HepG2 (cell line): ENCODE results near the gene ATP5PB. TPM values are rescaled to one million over a fixed set of nuclear protein-coding genes. Genes with fewer than 3 reads are reported as not detected.

Experiments
- ASH2L ChIP-seq: fragments of 300-600, 200-600 bp; sonication (generic); IDR thresholded peaks from 2 replicates; pipeline ENCODE4 v1.7.0; 2017; ENCODE audit warnings: low read depth, mild to moderate bottlenecking, moderate library complexity, mixed read lengths, low read length; ENCODE audit not compliant: insufficient read length
- HES4 ChIP-seq: sonication (generic); formaldehyde crosslinking; IDR thresholded peaks from 2 replicates; pipeline ENCODE4 v1.9.0; 2021; ENCODE audit warnings: mild to moderate bottlenecking, missing genetic modification reagents, borderline replicate concordance
- NONO ChIP-seq, 2 experiments: fragments of 450-650 bp in 1 of 2; sonication (generic) in 1 of 2; formaldehyde crosslinking in 1 of 2; IDR thresholded peaks in 1 of 2; conservative IDR thresholded peaks in 1 of 2; 2 replicates each; pipeline versions ENCODE4 v1.6.1 to v1.8.0; 2017 to 2022; ENCODE audit warnings: mild to moderate bottlenecking in 1 of 2, missing genetic modification reagents in 1 of 2, moderate library complexity in 1 of 2
- RBM39 ChIP-seq: fragments of 200-400 bp; formaldehyde crosslinking; IDR thresholded peaks from one replicate; pipeline ENCODE4 v1.6.1; 2018; ENCODE audit warnings: antibody characterized with exemption, mild to moderate bottlenecking, low read depth, low read length; ENCODE audit not compliant: poor library complexity, severe bottlenecking
- RXRA ChIP-seq: sonication (generic); formaldehyde crosslinking; IDR thresholded peaks from 2 replicates; pipeline ENCODE4 v1.5.1; 2020; ENCODE audit warnings: missing genetic modification reagents
- SIN3A ChIP-seq: IDR thresholded peaks from 2 replicates; pipeline ENCODE4 v1.6.1; 2011; ENCODE audit warnings: low read depth, mild to moderate bottlenecking, control low read depth, low read length, borderline replicate concordance
- SIX1 ChIP-seq: sonication (generic); formaldehyde crosslinking; IDR thresholded peaks from 2 replicates; pipeline ENCODE4 v1.4.0; 2020; ENCODE audit warnings: missing genetic modification reagents, borderline replicate concordance
- SMAD1 ChIP-seq: sonication (generic); formaldehyde crosslinking; IDR thresholded peaks from 2 replicates; pipeline ENCODE4 v1.4.0; 2020; ENCODE audit warnings: missing genetic modification reagents, low read depth, mild to moderate bottlenecking, borderline replicate concordance
- ZNF160 ChIP-seq: sonication (generic); formaldehyde crosslinking; IDR thresholded peaks from 2 replicates; pipeline ENCODE4 v1.8.0; 2022; ENCODE audit warnings: mild to moderate bottlenecking, inconsistent platforms, missing genetic modification reagents
- ZNF263 ChIP-seq: sonication (generic); formaldehyde crosslinking; IDR thresholded peaks from 2 replicates; pipeline ENCODE4 v1.4.0; 2020; ENCODE audit warnings: missing genetic modification reagents
- ZNF580 ChIP-seq: IDR thresholded peaks from 2 replicates; pipeline ENCODE4 v1.6.1; 2016; ENCODE audit warnings: low read depth, borderline replicate concordance
- polyA plus RNA-seq, 8 experiments: library from polyadenylated mRNA; depleted of rRNA in 3 of 8; stranded (reverse) in 7 of 8; unstranded in 1 of 8; fragments of >200 nt; fragmentation: Illumina TruSeq in 4 of 8; extraction: Trizol in 4 of 8; gene quantifications; 2 replicates each; pipeline versions ENCODE4 v1.2.1 to v1.2.3, GENCODE V29; 2011 to 2016; ENCODE audit warnings: low read depth in 4 of 8, missing spikeins in 1 of 8, mixed read lengths in 1 of 8; ENCODE audit not compliant: insufficient read depth in 1 of 8
- total RNA-seq, 5 experiments: library from RNA; depleted of rRNA; stranded (reverse); fragments of >200 nt; fragmentation: Illumina TruSeq; extraction: Trizol; gene quantifications; 2 replicates each; pipeline ENCODE4 v1.2.3, GENCODE V29; 2016; ENCODE audit warnings: low read depth in 1 of 5
- TF ChIP-seq, protein P1 (sequence below): sonication (generic); formaldehyde crosslinking; IDR thresholded peaks from 2 replicates; pipeline ENCODE4 v1.9.0; 2022; ENCODE audit warnings: low read depth, missing genetic modification reagents
- TF ChIP-seq, protein P2 (sequence below): sonication (generic); formaldehyde crosslinking; IDR thresholded peaks from 2 replicates; pipeline ENCODE4 v1.4.0; 2020; ENCODE audit warnings: missing genetic modification reagents, borderline replicate concordance
- TF ChIP-seq, protein P3 (sequence below): sonication (generic); formaldehyde crosslinking; IDR thresholded peaks from 2 replicates; pipeline ENCODE4 v1.5.0; 2020; ENCODE audit warnings: missing genetic modification reagents, mild to moderate bottlenecking, borderline replicate concordance
- TF ChIP-seq, protein P4 (sequence below): sonication (generic); formaldehyde crosslinking; IDR thresholded peaks from 2 replicates; pipeline ENCODE4 v1.8.0; 2022; ENCODE audit warnings: missing genetic modification reagents, mild to moderate bottlenecking, moderate library complexity, borderline replicate concordance
- TF ChIP-seq, protein P5 (sequence below): fragments of 450-650 bp; IDR thresholded peaks from 2 replicates; pipeline ENCODE4 v1.6.1; 2017

The ATP5PB gene
- total and polyA plus RNA-seq, 2 of the 13 experiments (the other 11 are each of a cell fraction or from before 2014, with no cell fraction given), result 297 to 541 TPM

DNA sequence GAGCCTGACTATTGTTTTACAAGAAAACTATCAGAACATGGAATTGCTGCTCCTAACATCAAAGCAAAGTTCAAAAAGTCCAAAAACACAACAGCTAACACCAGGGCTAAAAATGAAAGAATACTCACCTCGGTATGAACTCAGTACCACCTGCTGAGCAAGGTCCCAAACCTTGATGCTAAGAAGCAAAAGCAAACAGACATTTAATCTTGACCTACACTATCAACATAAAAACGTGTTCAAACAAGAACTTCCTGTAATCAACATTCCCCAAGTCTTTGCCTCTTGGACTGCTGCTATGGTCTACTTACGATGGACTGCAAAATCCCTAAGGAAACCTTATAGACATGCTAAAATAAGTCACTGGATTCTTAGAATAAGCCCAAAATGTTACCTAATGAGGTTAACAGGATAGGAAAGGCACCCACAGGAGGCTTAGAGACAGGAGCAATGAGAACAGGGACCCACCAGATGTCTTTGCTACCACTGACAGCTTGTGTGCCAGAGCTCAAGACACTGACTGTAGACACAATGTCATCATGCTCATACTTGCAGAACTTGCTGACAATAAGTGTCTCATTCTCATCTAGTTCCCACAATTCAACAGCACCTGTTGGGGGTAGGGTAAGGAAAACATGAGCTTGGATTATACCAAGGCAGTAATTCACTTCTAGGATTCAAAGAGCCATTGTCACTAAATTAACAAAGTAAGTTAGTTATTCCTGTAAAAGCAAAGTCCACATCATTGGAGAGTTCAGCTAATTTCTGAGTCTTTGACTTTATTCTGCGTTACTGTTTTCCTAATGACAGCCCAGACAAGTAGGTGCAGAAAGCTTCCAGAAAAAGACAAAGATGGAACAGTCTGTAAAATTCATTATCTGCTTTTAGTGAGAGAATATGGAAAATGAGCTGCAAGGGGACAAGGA, 2.0 kb upstream of the ATP5PB start (continued):
- TF ChIP-seq, protein P1, sequence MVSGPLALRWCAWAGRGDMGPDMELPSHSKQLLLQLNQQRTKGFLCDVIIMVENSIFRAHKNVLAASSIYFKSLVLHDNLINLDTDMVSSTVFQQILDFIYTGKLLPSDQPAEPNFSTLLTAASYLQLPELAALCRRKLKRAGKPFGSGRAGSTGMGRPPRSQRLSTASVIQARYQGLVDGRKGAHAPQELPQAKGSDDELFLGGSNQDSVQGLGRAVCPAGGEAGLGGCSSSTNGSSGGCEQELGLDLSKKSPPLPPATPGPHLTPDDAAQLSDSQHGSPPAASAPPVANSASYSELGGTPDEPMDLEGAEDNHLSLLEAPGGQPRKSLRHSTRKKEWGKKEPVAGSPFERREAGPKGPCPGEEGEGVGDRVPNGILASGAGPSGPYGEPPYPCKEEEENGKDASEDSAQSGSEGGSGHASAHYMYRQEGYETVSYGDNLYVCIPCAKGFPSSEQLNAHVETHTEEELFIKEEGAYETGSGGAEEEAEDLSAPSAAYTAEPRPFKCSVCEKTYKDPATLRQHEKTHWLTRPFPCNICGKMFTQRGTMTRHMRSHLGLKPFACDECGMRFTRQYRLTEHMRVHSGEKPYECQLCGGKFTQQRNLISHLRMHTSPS (CRISPR knock-in tag), result no peak
- TF ChIP-seq HES4 (no peak), SMAD1 (CRISPR knock-in tag) (no peak), ZNF580 (CRISPR knock-in tag) (no peak), RXRA (CRISPR knock-in tag) (peak; percentile 34; the same call in 1 of the 2 replicates), SIX1 (no peak), RBM39 (no peak), SIN3A (no peak), ZNF263 (CRISPR knock-in tag) (no peak), ZNF160 (CRISPR knock-in tag) (no peak), ASH2L (no peak), NONO (IDR thresholded peaks at IDR 0.05) (no peak), NONO (CRISPR knock-in tag; conservative IDR thresholded peaks at IDR 0.05) (no peak)
- TF ChIP-seq, protein P2, sequence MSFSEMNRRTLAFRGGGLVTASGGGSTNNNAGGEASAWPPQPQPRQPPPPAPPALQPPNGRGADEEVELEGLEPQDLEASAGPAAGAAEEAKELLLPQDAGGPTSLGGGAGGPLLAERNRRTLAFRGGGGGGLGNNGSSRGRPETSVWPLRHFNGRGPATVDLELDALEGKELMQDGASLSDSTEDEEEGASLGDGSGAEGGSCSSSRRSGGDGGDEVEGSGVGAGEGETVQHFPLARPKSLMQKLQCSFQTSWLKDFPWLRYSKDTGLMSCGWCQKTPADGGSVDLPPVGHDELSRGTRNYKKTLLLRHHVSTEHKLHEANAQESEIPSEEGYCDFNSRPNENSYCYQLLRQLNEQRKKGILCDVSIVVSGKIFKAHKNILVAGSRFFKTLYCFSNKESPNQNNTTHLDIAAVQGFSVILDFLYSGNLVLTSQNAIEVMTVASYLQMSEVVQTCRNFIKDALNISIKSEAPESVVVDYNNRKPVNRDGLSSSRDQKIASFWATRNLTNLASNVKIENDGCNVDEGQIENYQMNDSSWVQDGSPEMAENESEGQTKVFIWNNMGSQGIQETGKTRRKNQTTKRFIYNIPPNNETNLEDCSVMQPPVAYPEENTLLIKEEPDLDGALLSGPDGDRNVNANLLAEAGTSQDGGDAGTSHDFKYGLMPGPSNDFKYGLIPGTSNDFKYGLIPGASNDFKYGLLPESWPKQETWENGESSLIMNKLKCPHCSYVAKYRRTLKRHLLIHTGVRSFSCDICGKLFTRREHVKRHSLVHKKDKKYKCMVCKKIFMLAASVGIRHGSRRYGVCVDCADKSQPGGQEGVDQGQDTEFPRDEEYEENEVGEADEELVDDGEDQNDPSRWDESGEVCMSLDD (CRISPR knock-in tag), result no peak
- TF ChIP-seq, protein P3, sequence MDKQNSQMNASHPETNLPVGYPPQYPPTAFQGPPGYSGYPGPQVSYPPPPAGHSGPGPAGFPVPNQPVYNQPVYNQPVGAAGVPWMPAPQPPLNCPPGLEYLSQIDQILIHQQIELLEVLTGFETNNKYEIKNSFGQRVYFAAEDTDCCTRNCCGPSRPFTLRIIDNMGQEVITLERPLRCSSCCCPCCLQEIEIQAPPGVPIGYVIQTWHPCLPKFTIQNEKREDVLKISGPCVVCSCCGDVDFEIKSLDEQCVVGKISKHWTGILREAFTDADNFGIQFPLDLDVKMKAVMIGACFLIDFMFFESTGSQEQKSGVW (CRISPR knock-in tag), result no peak
- TF ChIP-seq, protein P4, sequence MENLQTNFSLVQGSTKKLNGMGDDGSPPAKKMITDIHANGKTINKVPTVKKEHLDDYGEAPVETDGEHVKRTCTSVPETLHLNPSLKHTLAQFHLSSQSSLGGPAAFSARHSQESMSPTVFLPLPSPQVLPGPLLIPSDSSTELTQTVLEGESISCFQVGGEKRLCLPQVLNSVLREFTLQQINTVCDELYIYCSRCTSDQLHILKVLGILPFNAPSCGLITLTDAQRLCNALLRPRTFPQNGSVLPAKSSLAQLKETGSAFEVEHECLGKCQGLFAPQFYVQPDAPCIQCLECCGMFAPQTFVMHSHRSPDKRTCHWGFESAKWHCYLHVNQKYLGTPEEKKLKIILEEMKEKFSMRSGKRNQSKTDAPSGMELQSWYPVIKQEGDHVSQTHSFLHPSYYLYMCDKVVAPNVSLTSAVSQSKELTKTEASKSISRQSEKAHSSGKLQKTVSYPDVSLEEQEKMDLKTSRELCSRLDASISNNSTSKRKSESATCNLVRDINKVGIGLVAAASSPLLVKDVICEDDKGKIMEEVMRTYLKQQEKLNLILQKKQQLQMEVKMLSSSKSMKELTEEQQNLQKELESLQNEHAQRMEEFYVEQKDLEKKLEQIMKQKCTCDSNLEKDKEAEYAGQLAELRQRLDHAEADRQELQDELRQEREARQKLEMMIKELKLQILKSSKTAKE (CRISPR knock-in tag), result peak; percentile 31; the same call in 1 of the 2 replicates
- TF ChIP-seq, protein P5, sequence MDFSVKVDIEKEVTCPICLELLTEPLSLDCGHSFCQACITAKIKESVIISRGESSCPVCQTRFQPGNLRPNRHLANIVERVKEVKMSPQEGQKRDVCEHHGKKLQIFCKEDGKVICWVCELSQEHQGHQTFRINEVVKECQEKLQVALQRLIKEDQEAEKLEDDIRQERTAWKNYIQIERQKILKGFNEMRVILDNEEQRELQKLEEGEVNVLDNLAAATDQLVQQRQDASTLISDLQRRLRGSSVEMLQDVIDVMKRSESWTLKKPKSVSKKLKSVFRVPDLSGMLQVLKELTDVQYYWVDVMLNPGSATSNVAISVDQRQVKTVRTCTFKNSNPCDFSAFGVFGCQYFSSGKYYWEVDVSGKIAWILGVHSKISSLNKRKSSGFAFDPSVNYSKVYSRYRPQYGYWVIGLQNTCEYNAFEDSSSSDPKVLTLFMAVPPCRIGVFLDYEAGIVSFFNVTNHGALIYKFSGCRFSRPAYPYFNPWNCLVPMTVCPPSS, result no peak
